NCI-H146 treated with DMSO at 0.1 percent for 48 hours (cell line): ENCODE measurements around the gene PTPN7.
A peak's percentile ranks its signal among the peaks of the same experiment; 100 is the strongest.

Experiments
- DNase-seq: peaks from one replicate; lab custom pipeline; 2025; ENCODE audit not compliant: unreplicated experiment; lab: John Stamatoyannopoulos, UW

The PTPN7 gene

GRCh38 chr1:202110977-202111376, 49.4 kb downstream of the PTPN7 start:
- DNase-seq, result no peak

GRCh38 chr1:202107801-202108731, 52.3 kb downstream of the PTPN7 start:
- DNase-seq, result peak; percentile 28

- peak; percentile 80 for DNase-seq
These were observed 53.1 kb downstream of the PTPN7 start for GRCh38 chr1:202107321-202107761.

- peak; percentile 70 for DNase-seq
These were observed 53.8 kb downstream of the PTPN7 start for GRCh38 chr1:202106340-202107254.

- DNase-seq, result peak; percentile 31
These were observed 54.6 kb downstream of the PTPN7 start for GRCh38 chr1:202105571-202106339.

GRCh38 chr1:202104073-202104472, 56.3 kb downstream of the PTPN7 start:
- DNase-seq, result no peak

GRCh38 chr1:202101184-202101583, 59.2 kb downstream of the PTPN7 start:
- DNase-seq, result no peak
